H9 (cell line): Measurements from ENCODE around the gene NET1. TPM values are rescaled to one million over a fixed set of nuclear protein-coding genes. Genes with fewer than 3 reads are reported as not detected.

Source experiments
- DNase-seq: peaks from one replicate; pipeline ENCODE4 v3.0.0-alpha.2; 2017
- H2AFZ ChIP-seq: one replicate; pipeline ENCODE4 v1.6.1; 2013; ENCODE audit warnings: mild to moderate bottlenecking, low read length, control low read depth, moderate library complexity
- H2AK5ac ChIP-seq: 2 replicates; pipeline ENCODE4 v1.6.1; 2013; ENCODE audit warnings: low read length, control low read depth, mixed read lengths; ENCODE audit not compliant: insufficient read length
- H2BK120ac ChIP-seq: one replicate; pipeline ENCODE4 v1.6.1; 2013; ENCODE audit warnings: low read depth, mild to moderate bottlenecking, low read length, control low read depth, inconsistent platforms; ENCODE audit not compliant: poor library complexity, severe bottlenecking
- H2BK12ac ChIP-seq: 2 replicates; pipeline ENCODE4 v1.6.1; 2013; ENCODE audit warnings: low read length, control low read depth, mixed read lengths, low read depth; ENCODE audit not compliant: insufficient read length
- H2BK15ac ChIP-seq: 2 replicates; pipeline ENCODE4 v1.6.1; 2013; ENCODE audit warnings: low read depth, low read length, control low read depth
- H2BK20ac ChIP-seq: one replicate; pipeline ENCODE4 v1.6.1; 2013; ENCODE audit warnings: low read depth, mild to moderate bottlenecking, low read length, control low read depth, inconsistent platforms; ENCODE audit not compliant: poor library complexity, severe bottlenecking
- H2BK5ac ChIP-seq: 2 replicates; pipeline ENCODE4 v1.6.1; 2013; ENCODE audit warnings: low read length, control low read depth, mixed read lengths; ENCODE audit not compliant: insufficient read length
- H3K14ac ChIP-seq: 2 replicates; pipeline ENCODE4 v1.6.1; 2013; ENCODE audit warnings: low read length, control low read depth; ENCODE audit not compliant: insufficient read depth
- H3K18ac ChIP-seq: 2 replicates; pipeline ENCODE4 v1.6.1; 2013; ENCODE audit warnings: low read depth, mild to moderate bottlenecking, mixed read lengths, low read length, control low read depth; ENCODE audit not compliant: insufficient read length
- H3K23ac ChIP-seq: 2 replicates; pipeline ENCODE4 v1.6.1; 2013; ENCODE audit warnings: low read length, control low read depth, mixed read lengths, low read depth; ENCODE audit not compliant: insufficient read length
- H3K23me2 ChIP-seq: 2 replicates; pipeline ENCODE4 v1.6.1; 2013; ENCODE audit warnings: low read depth, mild to moderate bottlenecking, mixed read lengths, low read length, control low read depth; ENCODE audit not compliant: insufficient read length, poor library complexity, severe bottlenecking
- H3K27ac ChIP-seq: 2 replicates; pipeline ENCODE4 v1.5.1; 2013; ENCODE audit warnings: low read length, control low read depth, mixed read lengths, low read depth; ENCODE audit not compliant: insufficient read length
- H3K27me3 ChIP-seq: 2 replicates; pipeline ENCODE4 v1.6.1; 2013; ENCODE audit warnings: low read length, control low read depth, inconsistent platforms; ENCODE audit not compliant: insufficient read depth
- H3K4ac ChIP-seq: 2 replicates; pipeline ENCODE4 v1.6.1; 2013; ENCODE audit warnings: low read depth, mild to moderate bottlenecking, control low read depth, inconsistent platforms, low read length, moderate library complexity
- H3K4me1 ChIP-seq: 2 replicates; pipeline ENCODE4 v1.6.1; 2013; ENCODE audit warnings: low read length, control low read depth, inconsistent platforms; ENCODE audit not compliant: insufficient read depth
- H3K4me2 ChIP-seq: 2 replicates; pipeline ENCODE4 v1.6.1; 2013; ENCODE audit warnings: low read length, control low read depth, mixed read lengths; ENCODE audit not compliant: insufficient read length, insufficient read depth
- H3K56ac ChIP-seq: 2 replicates; pipeline ENCODE4 v1.6.1; 2013; ENCODE audit warnings: low read depth, mild to moderate bottlenecking, mixed read lengths, low read length, control low read depth; ENCODE audit not compliant: insufficient read length
- H3K79me1 ChIP-seq: 2 replicates; pipeline ENCODE4 v1.6.1; 2013; ENCODE audit warnings: low read depth, mild to moderate bottlenecking, moderate library complexity, low read length, control low read depth, inconsistent platforms; ENCODE audit not compliant: insufficient read depth, poor library complexity, severe bottlenecking
- H3K79me2 ChIP-seq: 2 replicates; pipeline ENCODE4 v1.6.1; 2013; ENCODE audit warnings: low read length, control low read depth, inconsistent platforms; ENCODE audit not compliant: insufficient read depth
- H3K9ac ChIP-seq: 2 replicates; pipeline ENCODE4 v1.6.1; 2013; ENCODE audit warnings: low read length, control low read depth, mixed read lengths; ENCODE audit not compliant: insufficient read length; ENCODE audit errors: extremely low read depth
- H3K9me3 ChIP-seq: one replicate; pipeline ENCODE4 v1.6.1; 2013; ENCODE audit warnings: low read depth, low read length, inconsistent platforms; ENCODE audit not compliant: control insufficient read depth
- H3T11ph ChIP-seq: one replicate; pipeline ENCODE4 v1.6.1; 2013; ENCODE audit warnings: mild to moderate bottlenecking, low read length, control low read depth, inconsistent platforms
- H4K20me1 ChIP-seq: one replicate; pipeline ENCODE4 v1.6.1; 2013; ENCODE audit not compliant: control insufficient read depth, insufficient read length, insufficient read depth
- H4K5ac ChIP-seq: 2 replicates; pipeline ENCODE4 v1.6.1; 2013; ENCODE audit warnings: low read depth, mild to moderate bottlenecking, mixed read lengths, low read length, control low read depth; ENCODE audit not compliant: insufficient read length
- H4K8ac ChIP-seq: replicated peaks from 2 replicates; pipeline ENCODE4 v1.6.1; 2013; ENCODE audit warnings: low read length, control low read depth, mixed read lengths, low read depth; ENCODE audit not compliant: insufficient read length
- H4K91ac ChIP-seq: 2 replicates; pipeline ENCODE4 v1.6.1; 2013; ENCODE audit warnings: low read depth, mild to moderate bottlenecking, moderate library complexity, mixed read lengths, low read length, control low read depth; ENCODE audit not compliant: insufficient read length
- H3K27ac Mint-ChIP-seq, 3 experiments: 2 replicates in 2 of 3; 3 replicates in 1 of 3; pipeline ENCODE4 v1.8.0; 2020 to 2021; ENCODE audit warnings: mixed read lengths in 3 of 3, mild to moderate bottlenecking in 1 of 3, moderate library complexity in 1 of 3
- H3K27me3 Mint-ChIP-seq: 2 replicates; pipeline ENCODE4 v1.8.0; 2021; ENCODE audit warnings: low read depth, mild to moderate bottlenecking, moderate library complexity, mixed read lengths
- H3K36me3 Mint-ChIP-seq, 3 experiments: 2 replicates in 2 of 3; 3 replicates in 1 of 3; pipeline ENCODE4 v1.8.0; 2020 to 2021; ENCODE audit warnings: low read depth in 3 of 3, mixed read lengths in 3 of 3; ENCODE audit not compliant: insufficient read depth in 1 of 3
- H3K4me1 Mint-ChIP-seq, 2 experiments: 2 replicates each; pipeline ENCODE4 v1.8.0; 2020; ENCODE audit warnings: mixed read lengths in 2 of 2
- H3K4me3 Mint-ChIP-seq, 2 experiments: 2 replicates in 1 of 2; 3 replicates in 1 of 2; pipeline ENCODE4 v1.8.0; 2020 to 2021; ENCODE audit warnings: mild to moderate bottlenecking in 2 of 2, mixed read lengths in 2 of 2, moderate library complexity in 1 of 2
- H3K9me3 Mint-ChIP-seq, 2 experiments: 2 replicates in 1 of 2; 3 replicates in 1 of 2; pipeline ENCODE4 v1.8.0; 2020; ENCODE audit warnings: mild to moderate bottlenecking in 2 of 2, mixed read lengths in 2 of 2, moderate library complexity in 1 of 2
- WGBS: extraction: QIAGEN DNeasy Blood & Tissue Kit; methylation state at CpG from one replicate; pipeline ENCODE4 v1.1.7; 2013; ENCODE audit warnings: missing lambda C conversion rate, low lambda C conversion rate, mixed read lengths; ENCODE audit not compliant: insufficient read length; ENCODE audit errors: extremely low coverage; 5-methylcytosine and 5-hydroxymethylcytosine counted together
- total RNA-seq: library from RNA; stranded (reverse); gene quantifications from 2 replicates; pipeline ENCODE4 v1.2.1, GENCODE V29; 2021
- TF ChIP-seq, protein P1 (sequence below): fragments of 200-600 bp; sonication (generic); conservative IDR thresholded peaks from 3 replicates; pipeline ENCODE4 v1.8.0; 2021; ENCODE audit warnings: antibody characterized with exemption, mild to moderate bottlenecking

The NET1 gene
- total RNA-seq, 1 experiment from 2014 or later: 50.6 TPM

DNA sequence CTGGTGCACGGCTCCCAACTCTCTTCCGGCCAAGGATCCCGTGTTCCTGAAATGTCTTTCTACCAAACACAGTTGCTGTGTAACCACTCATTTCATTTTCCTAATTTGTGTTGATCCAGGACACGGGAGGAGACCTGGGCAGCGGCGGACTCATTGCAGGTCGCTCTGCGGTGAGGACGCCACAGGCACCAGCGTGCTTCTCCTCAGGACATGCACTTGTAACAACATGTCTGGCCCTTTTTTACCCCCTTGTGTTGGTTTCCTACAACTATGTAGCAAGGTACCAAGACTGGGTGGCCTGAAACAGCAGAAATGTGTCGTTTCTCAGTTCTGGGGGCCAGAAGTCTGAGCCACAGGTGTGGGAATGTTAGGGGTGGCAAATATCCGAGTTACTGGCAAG lies 68.8 kb downstream of the NET1 start:
- Histone ChIP-seq H4K5ac (no peak overlapping the region), H3K9ac (no peak overlapping the region), H3K4me2 (no peak overlapping the region), H4K20me1 (no peaks in the 10 kb centered on the region), H3K56ac (no peak overlapping the region), H2AFZ (no peak overlapping the region), H2BK20ac (no peak overlapping the region), H2BK15ac (no peak overlapping the region), H3K79me2 (no peaks in the 10 kb centered on the region), H3K27ac (no peak overlapping the region), H3K9me3 (no peaks in the 10 kb centered on the region), H4K91ac (no peak overlapping the region), H3K23me2 (no peaks in the 10 kb centered on the region), H3K18ac (no peak overlapping the region), H4K8ac (no peak overlapping the region), H2AK5ac (no peak overlapping the region), H3K27me3 (no peaks in the 10 kb centered on the region), H3K4me1 (peaks cover 10% of the 10 kb centered on the region; the same call in 1 of the 2 replicates), H2BK5ac (no peak overlapping the region), H3T11ph (no peak overlapping the region), H2BK12ac (no peak overlapping the region), H2BK120ac (no peak overlapping the region), H3K14ac (no peak overlapping the region; the same call in 1 of the 2 replicates), H3K23ac (no peak overlapping the region), H3K4ac (no peak overlapping the region), H3K79me1 (no peaks in the 10 kb centered on the region)
- no CpG with 5 or more reads among the region's 12 CpGs for WGBS
- DNase-seq: no peak
- Mint-ChIP-seq H3K36me3 (no peaks in the 10 kb centered on the region), H3K4me3 (no peak overlapping the region), H3K9me3 (peaks cover 0 to 3% of the 10 kb centered on the region in 2 experiments; a peak in 2 of 5 replicates), H3K27ac (no peak overlapping the region), H3K4me1 (peaks cover 8 to 19% of the 10 kb centered on the region in 2 experiments), H3K27me3 (peaks cover 3% of the 10 kb centered on the region)
- TF ChIP-seq, protein P1, sequence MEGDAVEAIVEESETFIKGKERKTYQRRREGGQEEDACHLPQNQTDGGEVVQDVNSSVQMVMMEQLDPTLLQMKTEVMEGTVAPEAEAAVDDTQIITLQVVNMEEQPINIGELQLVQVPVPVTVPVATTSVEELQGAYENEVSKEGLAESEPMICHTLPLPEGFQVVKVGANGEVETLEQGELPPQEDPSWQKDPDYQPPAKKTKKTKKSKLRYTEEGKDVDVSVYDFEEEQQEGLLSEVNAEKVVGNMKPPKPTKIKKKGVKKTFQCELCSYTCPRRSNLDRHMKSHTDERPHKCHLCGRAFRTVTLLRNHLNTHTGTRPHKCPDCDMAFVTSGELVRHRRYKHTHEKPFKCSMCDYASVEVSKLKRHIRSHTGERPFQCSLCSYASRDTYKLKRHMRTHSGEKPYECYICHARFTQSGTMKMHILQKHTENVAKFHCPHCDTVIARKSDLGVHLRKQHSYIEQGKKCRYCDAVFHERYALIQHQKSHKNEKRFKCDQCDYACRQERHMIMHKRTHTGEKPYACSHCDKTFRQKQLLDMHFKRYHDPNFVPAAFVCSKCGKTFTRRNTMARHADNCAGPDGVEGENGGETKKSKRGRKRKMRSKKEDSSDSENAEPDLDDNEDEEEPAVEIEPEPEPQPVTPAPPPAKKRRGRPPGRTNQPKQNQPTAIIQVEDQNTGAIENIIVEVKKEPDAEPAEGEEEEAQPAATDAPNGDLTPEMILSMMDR: no peak
